Right lung (tissue), 5 donors: ENCODE measurements around the gene SULT2B1. TPM values are rescaled to one million over a fixed set of nuclear protein-coding genes. Genes with fewer than 3 reads are reported as not detected.
"Not testable (repeated sequence)": the region's sequence is repeated elsewhere in the genome, so short reads cannot be mapped to it uniquely, and the experiment has no call there.

Experiments used
- DNase-seq, 2 donors: peaks; one replicate each; pipeline ENCODE4 v3.0.0-alpha.2; 2013
- polyA plus RNA-seq, 5 donors: library from polyadenylated mRNA; unstranded; fragments of 120-200 nt; gene quantifications; one replicate each; pipeline versions ENCODE4 v1.2.1 to v1.2.3, GENCODE V29; 2013; ENCODE audit warnings: inconsistent platforms in 1 of 5, low replicate concordance in 1 of 5; ENCODE audit not compliant: insufficient read length in 5 of 5, insufficient read depth in 1 of 5

SULT2B1 gene
- polyA plus RNA-seq, 5 donors: 1.6 to 4.2 (median 3.3) TPM

DNA sequence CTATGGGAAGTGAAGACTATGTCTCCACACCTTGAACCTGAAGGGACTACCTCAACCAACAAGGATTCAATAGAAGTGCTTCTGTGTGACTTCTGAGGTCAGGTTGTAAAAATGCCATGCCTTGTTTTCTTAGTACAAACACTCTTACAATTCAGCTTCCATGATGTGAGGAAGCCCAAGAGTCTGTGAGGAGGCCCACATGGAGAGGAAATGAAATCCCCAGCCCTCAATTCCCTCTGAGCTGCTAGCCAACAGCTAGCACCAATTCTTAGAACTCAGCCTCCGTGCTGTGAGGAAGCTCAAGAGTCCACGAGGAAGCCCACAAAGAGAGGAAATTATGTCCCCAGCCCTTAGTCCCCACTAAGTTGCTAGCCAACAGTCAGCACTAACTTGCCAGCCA lies 27.8 kb upstream of the SULT2B1 start:
- DNase-seq: no peak

DNA sequence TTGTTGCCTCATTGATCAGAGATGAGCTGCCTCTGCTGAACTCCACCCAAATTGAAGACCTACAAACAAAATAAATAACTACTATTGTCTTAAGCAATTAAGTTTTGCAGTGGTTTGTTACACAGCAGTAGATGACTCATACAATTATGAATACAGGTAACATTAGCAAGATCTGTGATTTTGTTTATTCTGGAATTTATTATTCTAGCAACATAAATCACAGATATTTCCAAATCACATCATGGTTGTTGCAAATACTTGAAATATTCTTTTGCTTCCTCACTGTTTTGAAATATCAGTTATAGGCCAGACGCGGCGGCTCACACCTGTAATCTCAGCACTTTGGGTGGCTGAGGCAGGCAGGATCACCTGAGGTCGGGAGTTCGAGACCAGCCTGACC lies 27.2 kb upstream of the SULT2B1 start:
- DNase-seq: no peak

DNA sequence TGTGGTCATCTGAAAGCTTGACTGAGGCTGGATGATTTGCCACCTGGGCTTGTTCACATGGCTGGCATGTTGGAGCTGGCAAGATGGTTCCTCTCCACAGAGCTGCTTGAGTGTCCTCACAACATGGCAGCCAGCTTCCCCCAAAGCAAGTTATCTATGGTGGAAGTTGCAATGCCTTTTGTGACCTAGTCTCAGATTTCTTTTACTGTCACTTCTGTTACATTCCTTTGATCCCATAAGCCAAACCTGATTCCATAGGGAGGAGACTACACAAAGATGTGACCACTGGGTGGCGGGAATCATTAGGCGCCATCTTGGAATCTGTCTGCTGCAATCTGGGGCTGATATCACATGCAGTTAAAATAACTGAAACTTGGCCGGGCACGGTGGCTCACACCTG lies 22.8 kb upstream of the SULT2B1 start:
- no peak for DNase-seq

DNA sequence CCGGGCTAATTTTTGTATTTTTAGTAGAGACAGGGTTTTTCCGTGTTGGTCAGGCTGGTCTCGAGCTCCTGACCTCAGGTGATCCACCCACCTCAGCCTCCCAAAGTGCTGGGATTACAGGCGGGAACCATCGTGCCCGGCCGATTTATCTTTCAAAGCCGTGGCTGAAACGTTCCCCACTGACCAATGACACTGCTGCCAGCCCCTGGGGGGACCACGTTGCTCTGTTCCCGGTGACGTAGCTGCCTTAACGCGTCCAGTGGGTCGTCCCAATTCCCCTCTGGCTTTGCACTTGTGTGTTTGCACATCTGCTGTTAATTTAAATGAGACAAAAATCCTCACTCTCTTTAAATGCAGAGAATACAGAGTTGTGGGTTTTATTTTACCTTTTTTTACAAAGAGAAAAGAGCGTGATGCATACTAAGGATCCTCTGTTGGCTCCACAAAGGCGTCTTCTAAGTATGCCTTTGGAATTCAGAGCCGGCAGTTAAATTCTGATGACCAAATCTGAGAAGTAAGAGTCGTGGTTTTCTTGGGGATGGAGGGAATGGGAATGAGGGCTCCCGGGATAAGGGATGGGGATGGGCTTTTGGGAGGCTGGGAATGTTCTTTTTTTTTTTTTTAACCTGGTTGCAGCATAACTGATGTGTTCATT lies 21.8 kb upstream of the SULT2B1 start:
- DNase-seq: no peak

DNA sequence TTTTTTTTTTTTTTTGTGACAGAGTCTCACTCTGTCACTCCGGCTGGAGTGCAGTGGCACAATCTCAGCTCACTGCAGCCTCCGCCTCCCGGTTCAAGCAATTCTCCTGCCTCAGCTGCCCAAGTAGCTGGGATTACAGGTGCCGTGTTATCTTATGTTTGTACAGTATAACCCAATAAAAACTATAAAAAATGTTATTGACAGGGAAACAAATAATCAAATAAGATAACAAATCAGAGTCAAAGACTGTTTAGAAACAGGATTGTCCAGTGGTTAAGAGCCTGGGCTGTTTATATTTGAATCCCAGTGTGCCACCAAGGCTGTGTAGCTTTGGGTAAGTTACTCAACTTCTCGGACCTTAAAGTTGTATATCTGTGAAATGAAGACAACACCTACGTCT lies 21.2 kb upstream of the SULT2B1 start:
- DNase-seq: no peak

DNA sequence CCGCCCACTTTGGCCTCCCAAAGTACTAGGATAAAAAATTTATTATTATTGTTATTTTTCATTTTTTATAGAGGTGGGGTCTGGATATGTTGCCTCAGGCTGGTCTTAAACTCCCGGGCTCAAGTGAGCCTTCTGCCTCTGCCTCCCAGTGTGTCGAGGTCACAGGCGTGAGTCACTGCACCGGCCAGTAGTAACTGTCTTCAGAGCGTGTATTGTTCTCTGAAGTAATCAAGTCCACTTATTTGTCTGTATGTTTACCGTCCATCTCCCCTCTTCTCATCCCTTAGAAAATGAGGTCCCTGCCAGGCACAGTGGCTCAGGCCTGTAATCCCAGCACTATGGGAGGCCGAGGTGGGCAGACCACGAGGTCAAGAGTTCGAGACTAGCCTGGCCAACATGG lies 18.2 kb upstream of the SULT2B1 start:
- DNase-seq: no peak

DNA sequence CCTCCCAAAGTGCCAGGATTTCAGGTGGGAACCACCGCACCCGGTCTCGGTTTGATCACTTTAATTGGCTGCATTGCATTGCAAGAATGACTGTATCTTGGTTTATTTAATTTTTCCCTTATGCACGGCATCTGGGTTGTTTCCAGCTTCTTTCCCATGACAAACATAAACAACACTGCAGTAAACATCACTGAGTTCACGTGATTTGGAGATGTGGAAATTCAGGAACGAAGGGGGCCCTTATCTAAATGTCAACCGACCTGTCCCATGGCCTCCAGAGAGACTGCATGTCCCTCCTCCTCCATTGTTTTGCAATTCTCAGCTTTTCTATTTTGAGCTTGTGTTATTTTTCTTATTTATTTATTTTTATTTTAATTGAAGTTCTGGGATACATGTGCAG lies 14.4 kb upstream of the SULT2B1 start:
- DNase-seq: no peak

DNA sequence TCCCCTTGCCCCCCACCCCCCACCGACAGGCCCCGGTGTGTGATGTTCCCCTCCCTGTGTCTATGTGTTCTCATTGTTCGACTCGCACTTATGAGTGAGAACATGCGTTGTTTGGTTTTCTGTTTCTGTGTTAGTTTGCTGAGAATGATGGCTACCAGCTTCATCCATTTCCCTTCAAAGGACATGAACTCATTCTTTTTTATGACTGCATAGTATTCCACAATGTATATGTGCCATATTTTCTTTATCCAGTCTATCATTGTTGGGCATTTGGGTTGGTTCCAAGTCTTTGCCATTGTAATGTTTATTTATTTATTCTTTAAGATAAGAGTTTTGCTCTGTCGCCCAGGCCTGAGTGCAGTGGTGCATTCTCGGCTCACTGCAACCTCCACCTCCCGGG lies 13.9 kb upstream of the SULT2B1 start:
- DNase-seq: not testable (repeated sequence)

DNA sequence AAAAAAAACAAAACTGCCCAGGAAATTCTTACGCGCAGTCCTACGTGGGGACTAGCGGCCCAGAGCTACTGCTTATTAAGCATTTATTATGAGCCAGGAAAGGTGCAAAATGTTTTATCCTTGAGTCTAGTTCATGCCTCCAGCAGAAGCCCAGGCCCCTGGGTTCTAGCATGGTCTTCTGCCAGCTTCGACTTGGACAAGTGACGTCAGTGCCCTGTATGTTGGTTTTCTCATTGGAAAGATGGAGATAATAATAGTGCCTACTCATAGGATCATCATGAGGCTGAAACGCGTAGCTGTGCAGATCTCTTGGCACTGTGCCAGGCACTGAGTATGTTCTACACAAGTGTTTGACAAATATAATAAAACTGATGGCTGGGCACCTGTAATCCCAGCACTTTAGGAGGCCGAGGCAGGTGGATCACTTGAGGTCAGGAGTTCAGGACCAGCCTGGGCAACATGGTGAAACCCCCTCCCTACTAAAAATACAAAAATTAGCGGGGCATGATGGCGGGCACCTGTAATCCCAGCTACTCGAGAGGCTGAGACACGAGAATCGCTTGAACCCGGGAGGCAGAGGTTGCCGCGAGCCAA lies 12.4 kb upstream of the SULT2B1 start:
- DNase-seq: no peak

DNA sequence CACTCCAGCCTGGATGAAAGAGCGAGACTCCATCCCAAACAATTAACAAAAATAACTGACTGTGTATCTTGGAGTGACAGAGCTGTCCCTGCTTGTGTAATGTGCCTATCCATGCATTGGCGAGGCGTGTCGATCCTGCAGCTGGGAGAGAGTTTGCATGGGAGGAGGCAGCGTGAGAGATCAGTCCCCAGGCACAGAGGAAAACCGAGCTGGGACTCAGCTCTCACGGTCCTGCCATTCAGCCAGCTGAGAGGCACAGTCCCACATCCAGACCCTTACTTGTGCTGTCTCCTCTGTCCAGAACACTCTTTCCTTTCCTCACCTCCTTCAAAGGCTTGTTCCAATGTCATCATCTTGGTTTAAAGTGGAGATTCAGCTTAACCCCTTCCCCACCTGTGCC lies 11.9 kb upstream of the SULT2B1 start:
- DNase-seq: no peak

DNA sequence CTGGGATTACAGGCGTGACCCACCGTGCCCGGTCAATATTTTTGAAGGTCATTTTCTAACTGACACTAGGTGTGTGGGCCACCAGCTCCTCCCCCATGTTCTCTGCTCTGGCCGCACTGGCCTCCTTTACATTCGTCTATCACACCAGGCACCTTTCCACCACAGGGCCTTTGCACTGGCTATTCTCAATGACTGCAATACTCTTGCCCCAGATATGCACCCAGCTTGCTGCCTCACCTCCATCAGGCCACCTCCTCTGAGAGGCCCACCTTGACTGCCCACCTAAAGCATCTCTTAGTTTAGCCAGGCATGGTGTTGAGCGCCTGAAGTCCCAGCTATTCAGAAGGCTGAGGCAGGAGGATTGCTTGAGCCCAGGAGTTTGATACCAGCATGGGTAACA lies 10.2 kb upstream of the SULT2B1 start:
- no peak for DNase-seq

DNA sequence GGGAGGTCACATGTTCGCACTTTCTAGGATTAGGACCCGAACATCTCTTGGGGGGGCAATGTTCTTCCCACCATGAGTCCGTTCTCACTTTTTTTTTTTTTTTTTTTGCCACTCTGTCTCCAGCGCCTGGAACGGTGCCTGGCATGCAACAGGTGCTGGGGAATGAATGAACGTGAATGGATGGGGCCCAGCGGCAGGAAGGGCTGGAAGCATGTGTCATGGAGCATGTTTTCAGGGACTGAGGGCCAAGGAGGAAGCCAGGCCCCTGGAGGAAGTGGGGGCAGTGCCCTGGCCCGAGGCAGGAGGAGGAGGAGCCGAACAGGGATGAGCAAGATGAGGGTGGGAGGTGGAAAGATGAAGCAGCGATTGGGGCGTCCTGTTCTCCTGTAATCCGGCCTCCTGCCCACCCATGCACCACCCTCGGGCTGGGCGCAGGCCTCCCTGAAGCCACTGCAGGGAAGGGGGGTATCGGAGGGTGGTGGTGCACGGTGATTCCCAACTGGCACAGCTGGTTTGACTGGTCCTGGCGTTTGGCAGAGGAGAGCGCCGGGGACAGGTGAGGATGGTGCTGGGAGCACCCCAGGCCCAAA lies 8.8 kb upstream of the SULT2B1 start:
- DNase-seq: peak in 1 of 2 donors; percentile 54

DNA sequence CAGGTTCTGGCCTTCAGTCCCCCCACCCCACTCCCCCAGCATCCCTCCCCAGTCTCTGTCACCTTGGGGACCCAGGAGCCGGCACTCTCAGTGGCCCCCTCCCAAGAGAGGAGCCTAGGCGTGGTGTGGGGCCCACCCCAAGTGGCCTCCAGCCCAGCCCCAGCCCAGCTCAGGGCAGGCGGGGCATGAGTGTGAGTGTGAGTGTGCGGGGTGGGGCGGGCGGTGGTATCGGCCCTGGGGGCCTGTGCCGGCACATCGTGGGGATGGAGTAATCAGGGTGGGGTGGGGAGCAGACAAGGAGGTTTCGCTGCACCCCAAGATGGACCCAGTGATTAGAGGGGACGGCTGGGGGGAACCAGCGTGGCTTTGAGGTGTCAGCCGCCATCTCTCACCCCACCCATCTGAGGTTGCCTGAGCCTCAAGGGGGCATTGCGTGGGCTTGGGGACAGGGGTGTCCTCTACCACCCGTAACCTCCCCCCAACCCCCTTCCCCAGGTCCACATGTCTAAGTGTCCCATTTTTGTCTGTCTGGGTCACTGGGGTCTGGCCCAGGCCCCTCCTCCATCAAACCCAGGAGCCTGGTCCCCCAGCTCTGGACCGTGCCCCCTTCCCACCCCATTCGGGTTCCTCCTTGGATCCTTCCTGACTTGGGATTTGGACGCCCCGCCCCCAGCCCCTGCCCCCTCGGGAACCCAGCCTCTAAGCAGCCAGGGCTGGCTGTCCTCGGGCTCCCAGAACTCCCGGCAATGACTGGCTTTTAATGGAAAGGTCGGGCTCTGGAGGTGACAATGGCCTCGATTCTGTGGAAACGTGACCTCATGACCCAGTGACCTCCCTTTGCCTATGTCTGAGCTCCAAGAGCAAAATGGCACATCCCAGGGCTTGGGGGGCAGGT lies 6.9 kb upstream of the SULT2B1 start:
- DNase-seq: no peak

DNA sequence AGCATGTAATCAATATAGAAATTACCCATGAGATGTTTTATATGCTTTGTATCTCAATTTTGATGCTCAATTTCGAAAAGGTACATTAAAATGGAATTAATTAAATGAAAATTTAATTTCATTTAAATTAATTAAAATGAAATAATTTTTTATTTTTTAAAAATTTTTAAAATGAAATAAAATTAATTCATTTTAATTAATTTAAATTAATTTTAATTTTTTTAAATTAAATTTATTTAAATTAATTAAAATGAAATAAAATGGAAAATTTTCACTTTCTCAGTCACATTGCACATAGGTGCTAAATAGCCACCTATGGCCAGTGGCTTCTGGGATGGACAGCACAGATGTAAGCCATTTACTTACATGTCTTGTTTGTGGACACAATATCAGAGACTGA lies 4.2 kb upstream of the SULT2B1 start:
- DNase-seq: no peak

DNA sequence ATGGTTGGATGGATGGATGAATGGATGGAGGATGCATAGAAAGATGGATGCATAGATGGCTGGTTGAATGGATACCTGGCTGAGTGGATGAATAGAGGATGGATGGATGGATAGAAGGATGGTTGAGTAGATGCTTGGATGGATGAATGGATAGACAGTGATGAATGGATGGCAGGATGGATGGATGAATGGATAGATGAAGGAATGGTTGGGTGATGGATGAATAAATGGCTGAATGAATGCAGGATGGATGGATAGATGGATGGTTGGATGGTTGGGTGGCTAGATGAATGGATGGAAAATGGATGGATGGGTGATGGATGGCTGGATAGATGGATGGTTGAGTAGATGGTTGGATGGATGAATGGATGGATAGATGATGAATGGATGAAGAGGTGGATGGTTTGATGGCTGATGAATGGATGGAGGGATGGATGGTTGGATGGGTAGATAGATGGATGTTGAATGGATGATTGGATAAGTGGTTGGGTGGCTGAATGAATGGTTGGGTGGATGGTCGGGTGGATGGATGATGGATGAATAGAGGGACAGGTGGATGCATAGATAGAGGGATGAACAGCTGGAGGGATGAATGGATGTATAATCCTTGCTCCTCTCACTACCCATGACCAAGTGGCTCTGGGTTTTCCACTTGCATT lies 3.6 kb upstream of the SULT2B1 start:
- DNase-seq: no peak

DNA sequence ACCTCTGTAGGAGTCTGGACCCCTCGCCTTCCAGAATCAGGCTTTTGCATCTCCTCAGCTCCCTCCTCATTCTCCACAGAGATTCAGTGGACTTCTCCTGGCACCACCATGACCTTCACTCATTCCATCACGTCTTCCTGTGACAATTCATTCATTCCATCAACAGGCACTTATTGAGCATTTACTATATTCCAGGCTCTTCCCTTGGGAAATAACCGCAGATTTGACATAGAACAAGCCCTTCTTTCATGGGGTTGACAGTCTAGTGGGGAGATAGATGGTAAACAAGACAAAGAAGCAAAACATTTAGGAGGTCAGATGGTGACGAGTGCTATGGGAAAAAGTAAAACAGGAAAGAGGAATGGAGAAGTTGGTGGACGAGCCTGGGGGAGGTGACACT lies 2.6 kb upstream of the SULT2B1 start:
- no peak for DNase-seq

DNA sequence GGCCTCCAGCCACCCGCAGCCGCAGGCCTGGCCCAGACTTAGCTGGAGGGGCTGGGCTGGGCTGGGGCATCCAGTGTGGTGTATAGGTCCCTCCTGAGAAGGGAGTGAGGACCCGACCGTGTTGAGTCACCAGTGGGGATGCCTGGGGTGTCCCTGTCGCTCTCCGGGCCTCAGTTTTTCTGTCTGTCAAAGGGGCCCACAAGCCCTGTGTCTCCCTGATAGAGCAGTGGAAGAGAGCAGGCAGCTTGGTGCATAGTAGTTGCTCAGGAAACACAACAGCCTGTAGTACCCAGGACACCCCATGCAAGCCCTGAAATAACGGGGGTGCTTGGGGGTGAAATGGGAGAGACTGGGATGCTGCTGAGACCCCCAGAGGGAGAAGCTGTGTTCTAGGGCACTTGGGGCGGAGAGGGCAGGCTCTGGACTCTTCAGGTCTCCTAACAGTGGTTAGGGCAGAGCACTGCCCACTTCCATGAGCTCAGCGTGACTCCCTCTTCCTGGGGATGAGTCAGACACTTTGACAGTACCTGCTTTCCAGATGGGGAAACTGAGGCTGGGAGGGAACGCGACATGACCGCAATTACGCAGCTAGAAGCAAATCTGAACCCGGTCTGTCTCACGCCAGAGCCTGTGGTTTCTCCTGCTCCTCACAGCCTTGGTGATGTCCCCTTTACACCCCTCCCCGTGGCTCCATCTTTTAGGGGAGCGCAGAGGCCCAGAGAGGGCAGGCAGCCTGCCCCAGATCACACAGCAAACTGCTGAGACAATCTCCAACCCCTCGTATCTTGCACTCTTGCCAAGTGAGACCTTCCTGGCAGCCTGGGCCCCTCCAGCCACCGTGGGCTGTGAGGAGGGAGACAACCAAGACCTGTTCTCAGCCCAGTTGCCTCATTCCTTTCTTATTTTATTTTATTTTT lies 692 bp downstream of the SULT2B1 start:
- no peak for DNase-seq

DNA sequence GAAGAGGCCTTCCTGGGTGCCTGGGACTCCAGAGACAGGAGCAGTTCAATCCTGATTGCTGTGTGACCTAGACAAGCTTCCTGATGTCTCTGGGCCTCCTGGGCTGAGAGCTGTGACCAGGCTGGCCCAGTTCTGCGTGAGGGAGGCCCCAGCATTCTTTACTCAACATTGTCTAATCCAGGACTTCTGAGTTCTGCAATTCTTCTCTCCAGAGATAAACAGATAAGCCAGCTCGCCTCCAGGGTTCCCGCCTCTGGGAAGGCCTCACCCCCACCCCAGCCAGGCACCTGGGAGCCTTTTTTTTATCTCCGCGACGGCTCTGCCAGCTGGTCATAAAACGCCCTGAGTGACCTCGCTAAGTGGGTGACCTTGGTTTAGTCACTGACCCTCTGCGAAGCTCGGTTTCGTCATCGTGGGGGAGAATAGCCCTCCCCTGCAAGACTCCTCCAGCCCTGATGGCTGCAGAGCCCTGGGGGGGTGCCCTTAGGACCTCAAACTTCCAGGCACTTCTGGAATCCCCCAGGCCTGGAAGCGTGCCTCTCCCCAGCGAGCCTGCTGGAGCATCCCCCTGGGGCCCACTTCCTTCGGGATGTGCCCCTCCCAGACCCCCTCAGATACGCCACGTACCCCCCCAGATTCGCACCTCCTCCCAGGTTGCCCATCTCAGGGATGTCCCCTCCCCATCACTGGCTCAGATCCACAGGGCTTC lies 1.9 kb downstream of the SULT2B1 start:
- no peak for DNase-seq

DNA sequence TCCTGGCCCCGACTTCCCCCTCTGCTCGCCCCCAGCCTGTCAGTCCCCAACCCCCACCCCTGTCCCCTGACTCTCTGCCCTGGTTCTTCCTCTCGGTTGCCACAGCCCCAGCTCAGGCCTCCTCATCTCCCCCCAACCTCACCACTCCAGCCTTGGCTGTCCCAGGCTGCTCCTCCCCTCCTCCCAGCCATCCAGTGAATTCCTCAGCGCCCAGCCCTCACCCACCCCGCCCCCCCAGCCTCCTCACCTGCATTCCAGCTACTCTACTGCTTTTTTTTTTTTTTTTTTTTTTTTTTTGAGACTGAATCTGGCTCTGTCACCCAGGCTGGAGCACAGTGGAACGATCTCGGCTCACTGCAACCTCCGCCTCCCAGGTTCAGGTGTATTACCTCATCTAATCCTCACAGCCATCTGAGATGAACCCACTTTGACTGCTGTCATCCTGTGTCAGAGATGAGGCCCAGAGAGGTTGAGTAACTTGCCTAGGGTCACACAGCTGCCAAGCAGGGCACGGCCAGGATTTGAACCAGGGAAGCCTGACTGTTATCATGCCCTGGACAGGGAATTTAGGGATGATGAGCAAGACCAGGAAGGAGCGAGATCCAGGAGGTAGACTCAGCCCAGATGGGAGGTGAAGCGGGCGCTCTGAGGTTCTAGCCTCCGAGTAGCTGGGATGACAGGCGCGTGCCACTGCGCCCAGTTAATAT lies 2.6 kb downstream of the SULT2B1 start:
- peak in 1 of 2 donors; percentile 42 for DNase-seq

DNA sequence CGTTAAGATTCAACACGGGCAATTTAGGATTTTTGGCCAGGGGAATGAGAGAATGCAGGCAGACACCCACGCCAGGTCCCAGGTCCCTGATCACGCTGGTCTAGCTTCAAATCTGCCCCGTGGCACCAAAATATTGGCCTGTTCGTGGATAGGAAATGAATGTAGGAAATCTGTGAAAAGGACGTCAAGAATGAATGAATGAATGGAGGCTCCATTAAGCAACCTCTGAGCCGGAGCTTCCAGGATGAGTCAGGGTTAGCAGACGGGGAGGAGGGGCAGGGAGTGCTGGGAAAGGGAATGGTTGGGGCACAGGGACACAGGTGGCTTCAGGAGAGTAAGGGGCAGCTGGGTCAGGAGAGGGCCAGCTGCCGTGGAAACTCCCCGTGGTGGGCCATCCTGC lies 4.2 kb downstream of the SULT2B1 start:
- no peak for DNase-seq
